OCI-LY7 (cell line): ENCODE data around the gene IL15. TPM values are rescaled to one million over a fixed set of nuclear protein-coding genes. Genes with fewer than 3 reads are reported as not detected.

Source experiments
- BruUV-seq: library from RNA; stranded (reverse); fragments of 400-500 nt; replicated peaks from 2 replicates; lab custom pipeline; 2021; lab: Mats Ljungman, UMichigan
- CTCF ChIA-PET: fragments of 300-600 bp; sonication (Branson Sonifier 250); formaldehyde crosslinking; loops from one replicate; lab custom pipeline; 2022; ENCODE audit warnings: antibody characterized with exemption; ENCODE audit not compliant: unreplicated experiment; lab: Charles Lee
- POLR2A ChIA-PET: fragments of 300-600 bp; sonication (Branson Sonifier 250); formaldehyde crosslinking; loops from one replicate; lab custom pipeline; 2022; ENCODE audit warnings: antibody characterized with exemption; lab: Charles Lee
- DNase-seq: peaks from one replicate; pipeline ENCODE4 v3.0.0-alpha.2; 2015; ENCODE audit warnings: low spot score
- H2AFZ ChIP-seq: fragments of 200-600 bp; sonication (generic), shearing (Covaris generic); 2 replicates; pipeline ENCODE4 v1.6.1; 2014; ENCODE audit warnings: mild to moderate bottlenecking, antibody characterized with exemption, low read length, moderate library complexity
- H3K27ac ChIP-seq: fragments of 200-600 bp; sonication (generic); 2 replicates; pipeline ENCODE4 v1.5.1; 2014; ENCODE audit warnings: mixed run types, low read depth, mild to moderate bottlenecking, moderate library complexity, low read length, inconsistent platforms; ENCODE audit not compliant: poor library complexity, severe bottlenecking
- H3K36me3 ChIP-seq: fragments of 200-600 bp; sonication (generic); 2 replicates; pipeline ENCODE4 v1.6.1; 2014; ENCODE audit warnings: mild to moderate bottlenecking, antibody characterized with exemption, low read length, moderate library complexity, mixed read lengths; ENCODE audit not compliant: insufficient read depth
- H3K4me1 ChIP-seq: fragments of 200-600 bp; sonication (generic); 2 replicates; pipeline ENCODE4 v1.5.1; 2014; ENCODE audit warnings: mild to moderate bottlenecking, low read length; ENCODE audit not compliant: insufficient read depth, poor library complexity, severe bottlenecking
- H3K4me2 ChIP-seq: fragments of 200-600 bp; sonication (generic); 2 replicates; pipeline ENCODE4 v1.6.1; 2014; ENCODE audit warnings: mild to moderate bottlenecking, low read length
- H3K4me3 ChIP-seq: fragments of 200-600 bp; sonication (generic); 2 replicates; pipeline ENCODE4 v1.5.1; 2014; ENCODE audit warnings: mild to moderate bottlenecking, low read depth, low read length; ENCODE audit not compliant: poor library complexity, severe bottlenecking
- H3K79me2 ChIP-seq: fragments of 200-600 bp; sonication (generic); 2 replicates; pipeline ENCODE4 v1.6.1; 2016; ENCODE audit warnings: low read depth, mild to moderate bottlenecking, low read length, moderate library complexity, mixed read lengths; ENCODE audit not compliant: insufficient read depth
- H3K9me2 ChIP-seq: fragments of 200-600 bp; sonication (generic); 2 replicates; pipeline ENCODE4 v1.6.1; 2016; ENCODE audit warnings: mild to moderate bottlenecking, low read length, mixed read lengths; ENCODE audit not compliant: insufficient read depth
- H3K9me3 ChIP-seq: fragments of 200-600 bp; sonication (generic); 2 replicates; pipeline ENCODE4 v1.6.1; 2014; ENCODE audit warnings: mild to moderate bottlenecking, mixed run types, low read length, mixed read lengths
- H4K20me1 ChIP-seq: fragments of 200-600 bp; sonication (generic); 2 replicates; pipeline ENCODE4 v1.6.1; 2014; ENCODE audit warnings: mild to moderate bottlenecking, antibody characterized with exemption, low read length, moderate library complexity, mixed read lengths; ENCODE audit not compliant: insufficient read depth
- CTCF ChIP-seq: fragments of 200-600 bp; sonication (generic); conservative IDR thresholded peaks from 2 replicates; pipeline ENCODE4 v1.5.1; 2014; ENCODE audit warnings: mild to moderate bottlenecking, antibody characterized with exemption, low read length, moderate library complexity, mixed read lengths
- EZH2phosphoT487 ChIP-seq: fragments of 200-600 bp; sonication (generic); IDR thresholded peaks from 2 replicates; pipeline ENCODE4 v1.6.1; 2018; ENCODE audit warnings: low read depth, borderline replicate concordance, mild to moderate bottlenecking, mixed run types, antibody characterized with exemption, low read length, moderate library complexity, mixed read lengths
- intact Hi-C: fragments of 100-400 bp; cut with micrococcal nuclease; formaldehyde crosslinking; loops from one replicate; pipeline ENCODE4 v1.10.0; 2022; ENCODE audit not compliant: unreplicated experiment
- total RNA-seq, 2 experiments: library from RNA; depleted of rRNA in 1 of 2; stranded (reverse); fragments of >200 nt in 1 of 2; shearing (Covaris generic) in 1 of 2; gene quantifications; 2 replicates each; pipeline ENCODE4 v1.2.3, GENCODE V29; 2014 to 2022

IL15 gene
- total RNA-seq, 2 experiments from 2014 or later: not detected

GRCh38 chr4:141660880-141661279 is 24.5 kb downstream of the IL15 start:
- BruUV-seq: no TSS peak
- Histone ChIP-seq H3K79me2 (no peaks in the 10 kb centered on the region), H3K9me3 (no peaks in the 10 kb centered on the region), H3K36me3 (no peaks in the 10 kb centered on the region), H3K4me1 (no peaks in the 10 kb centered on the region), H3K4me2 (no peak overlapping the region), H3K4me3 (no peak overlapping the region), H3K9me2 (no peaks in the 10 kb centered on the region), H4K20me1 (no peaks in the 10 kb centered on the region), H3K27ac (no peak overlapping the region), H2AFZ (no peak overlapping the region)
- no peak for DNase-seq
- ChIA-PET POLR2A (interaction anchor here (0.6 kb wide), 1 partner anchor 1479 kb away, joined by 3 read pairs; no protein-coding TSS in a partner anchor), CTCF (no interaction called here)
- intact Hi-C loops: no loop called here
- TF ChIP-seq CTCF (no peak), EZH2phosphoT487 (no peak)

- CTCF ChIA-PET: no interaction called here
- no TSS peak for BruUV-seq
- POLR2A ChIA-PET: interaction anchor here (0.6 kb wide), 1 partner anchor 100 kb away, joined by 4 read pairs; no protein-coding TSS in a partner anchor
- no peaks in the 10 kb centered on the region for H3K36me3 ChIP-seq
- intact Hi-C loops: no loop called here
- no peak overlapping the region for H3K4me2 ChIP-seq
- H4K20me1 ChIP-seq: no peaks in the 10 kb centered on the region
- H3K9me3 ChIP-seq: no peaks in the 10 kb centered on the region
- H3K4me1 ChIP-seq: no peaks in the 10 kb centered on the region
- H3K9me2 ChIP-seq: no peaks in the 10 kb centered on the region
- no peak overlapping the region for H3K4me3 ChIP-seq
- no peaks in the 10 kb centered on the region for H3K79me2 ChIP-seq
- H3K27ac ChIP-seq: no peak overlapping the region
- TF ChIP-seq EZH2phosphoT487: no peak
- TF ChIP-seq CTCF: no peak
- no peak overlapping the region for H2AFZ ChIP-seq
- DNase-seq: no peak
Measured at GRCh38 chr4:141668200-141668910, 32.0 kb downstream of the IL15 start.

GRCh38 chr4:141669501-141669900 is 33.1 kb downstream of the IL15 start:
- Histone ChIP-seq H3K9me3 (no peaks in the 10 kb centered on the region), H3K36me3 (no peaks in the 10 kb centered on the region), H3K4me3 (no peak overlapping the region), H3K4me2 (no peak overlapping the region), H3K4me1 (no peaks in the 10 kb centered on the region), H3K27ac (no peak overlapping the region), H3K9me2 (no peaks in the 10 kb centered on the region), H2AFZ (no peak overlapping the region), H4K20me1 (no peaks in the 10 kb centered on the region), H3K79me2 (no peaks in the 10 kb centered on the region)
- ChIA-PET CTCF (no interaction called here), POLR2A (no interaction called here)
- intact Hi-C loops: no loop called here
- TF ChIP-seq EZH2phosphoT487 (no peak), CTCF (no peak)
- no TSS peak for BruUV-seq
- DNase-seq: no peak
